Measurements from ENCODE around the gene ZMIZ1.

Gene ZMIZ1

DNA sequence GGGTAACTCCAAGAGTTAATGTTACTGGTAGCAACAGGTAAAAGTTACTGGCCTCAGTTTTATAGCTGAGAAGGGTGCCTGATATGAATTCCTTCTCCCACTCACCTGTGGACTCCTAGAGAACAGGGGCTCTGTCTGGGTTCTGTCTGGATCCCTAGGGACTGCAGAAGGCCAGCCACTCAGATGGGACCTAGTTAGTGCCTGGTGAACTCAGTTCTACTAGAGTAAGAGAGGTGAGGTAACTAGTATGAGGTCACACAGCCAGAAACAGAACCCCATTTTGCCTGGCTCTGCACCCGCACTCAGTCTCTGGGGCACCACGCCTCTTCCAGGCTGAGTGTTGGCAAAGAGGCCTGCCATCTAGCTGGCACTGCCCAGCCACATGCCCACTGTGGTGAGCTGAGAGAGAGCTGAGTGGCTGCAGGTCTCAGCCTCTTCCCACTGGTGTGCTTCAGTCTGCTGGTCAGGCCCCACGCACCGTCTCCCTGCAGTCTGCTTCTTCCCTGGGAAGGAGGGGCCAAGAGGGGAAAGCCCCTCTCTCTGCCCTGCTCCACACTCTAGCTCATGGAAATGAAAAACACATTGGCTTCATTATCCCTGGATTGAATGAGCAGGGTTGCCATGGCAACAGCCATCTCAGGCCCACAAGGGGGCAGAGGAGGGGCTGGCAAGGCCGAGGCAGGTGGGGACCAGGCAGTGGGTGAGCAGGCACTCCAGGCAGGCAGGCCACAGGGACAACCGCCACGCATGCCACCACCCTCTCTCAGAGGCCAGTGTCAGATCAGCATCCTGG, 110.6 kb downstream of the ZMIZ1 start:
- TF ChIP-seq, protein P1, sequence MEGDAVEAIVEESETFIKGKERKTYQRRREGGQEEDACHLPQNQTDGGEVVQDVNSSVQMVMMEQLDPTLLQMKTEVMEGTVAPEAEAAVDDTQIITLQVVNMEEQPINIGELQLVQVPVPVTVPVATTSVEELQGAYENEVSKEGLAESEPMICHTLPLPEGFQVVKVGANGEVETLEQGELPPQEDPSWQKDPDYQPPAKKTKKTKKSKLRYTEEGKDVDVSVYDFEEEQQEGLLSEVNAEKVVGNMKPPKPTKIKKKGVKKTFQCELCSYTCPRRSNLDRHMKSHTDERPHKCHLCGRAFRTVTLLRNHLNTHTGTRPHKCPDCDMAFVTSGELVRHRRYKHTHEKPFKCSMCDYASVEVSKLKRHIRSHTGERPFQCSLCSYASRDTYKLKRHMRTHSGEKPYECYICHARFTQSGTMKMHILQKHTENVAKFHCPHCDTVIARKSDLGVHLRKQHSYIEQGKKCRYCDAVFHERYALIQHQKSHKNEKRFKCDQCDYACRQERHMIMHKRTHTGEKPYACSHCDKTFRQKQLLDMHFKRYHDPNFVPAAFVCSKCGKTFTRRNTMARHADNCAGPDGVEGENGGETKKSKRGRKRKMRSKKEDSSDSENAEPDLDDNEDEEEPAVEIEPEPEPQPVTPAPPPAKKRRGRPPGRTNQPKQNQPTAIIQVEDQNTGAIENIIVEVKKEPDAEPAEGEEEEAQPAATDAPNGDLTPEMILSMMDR (conservative IDR thresholded peaks at IDR 0.05; ENCODE audit: low read depth, low read length): no peak
- Histone ChIP-seq H3K4me1 (ENCODE audit: low read depth, poor library complexity, severe bottlenecking) (no peaks in the 10 kb centered on the region), H3K9ac (no peak overlapping the region), H3K27me3 (ENCODE audit: insufficient read depth, low read depth) (no peaks in the 10 kb centered on the region), H3K4me2 (no peak overlapping the region), H3K27ac (no peak overlapping the region), H3K4me3 (IDR thresholded peaks at IDR 0.05; ENCODE audit: insufficient read depth, low read depth, low read length) (no peak overlapping the region), H3K79me2 (ENCODE audit: insufficient read depth, low read depth) (no peaks in the 10 kb centered on the region), H3K36me3 (ENCODE audit: insufficient read depth) (no peaks in the 10 kb centered on the region), H2AFZ (ENCODE audit: low read depth) (no peak overlapping the region), H4K20me1 (ENCODE audit: insufficient read depth) (no peaks in the 10 kb centered on the region)

GRCh38 chr10:79179957-79180309, 111.2 kb downstream of the ZMIZ1 start:
- H3K4me1 ChIP-seq (ENCODE audit: low read depth, poor library complexity, severe bottlenecking): no peaks in the 10 kb centered on the region
- no peak overlapping the region for H2AFZ ChIP-seq (ENCODE audit: low read depth)
- no peak overlapping the region for H3K4me3 ChIP-seq (IDR thresholded peaks at IDR 0.05; ENCODE audit: insufficient read depth, low read depth, low read length)
- no peak overlapping the region for H3K9ac ChIP-seq
- no peaks in the 10 kb centered on the region for H3K79me2 ChIP-seq (ENCODE audit: insufficient read depth, low read depth)
- H3K36me3 ChIP-seq (ENCODE audit: insufficient read depth): no peaks in the 10 kb centered on the region
- no peak overlapping the region for H3K27ac ChIP-seq
- H3K27me3 ChIP-seq (ENCODE audit: insufficient read depth, low read depth): no peaks in the 10 kb centered on the region
- TF ChIP-seq, protein P1 (conservative IDR thresholded peaks at IDR 0.05; ENCODE audit: low read depth, low read length): no peak
- no peak overlapping the region for H3K4me2 ChIP-seq
- no peaks in the 10 kb centered on the region for H4K20me1 ChIP-seq (ENCODE audit: insufficient read depth)

- Histone ChIP-seq H4K20me1 (ENCODE audit: insufficient read depth) (no peaks in the 10 kb centered on the region), H2AFZ (ENCODE audit: low read depth) (no peak overlapping the region), H3K36me3 (ENCODE audit: insufficient read depth) (no peaks in the 10 kb centered on the region), H3K4me1 (ENCODE audit: low read depth, poor library complexity, severe bottlenecking) (no peaks in the 10 kb centered on the region), H3K4me2 (no peak overlapping the region), H3K27ac (no peak overlapping the region), H3K4me3 (IDR thresholded peaks at IDR 0.05; ENCODE audit: insufficient read depth, low read depth, low read length) (no peak overlapping the region), H3K79me2 (ENCODE audit: insufficient read depth, low read depth) (no peaks in the 10 kb centered on the region), H3K27me3 (ENCODE audit: insufficient read depth, low read depth) (no peaks in the 10 kb centered on the region), H3K9ac (no peak overlapping the region)
- TF ChIP-seq, protein P1 (conservative IDR thresholded peaks at IDR 0.05; ENCODE audit: low read depth, low read length): no peak
Measured at GRCh38 chr10:79180414-79181221, 111.9 kb downstream of the ZMIZ1 start.

- Histone ChIP-seq H4K20me1 (ENCODE audit: insufficient read depth) (no peaks in the 10 kb centered on the region), H3K27me3 (ENCODE audit: insufficient read depth, low read depth) (no peaks in the 10 kb centered on the region), H3K36me3 (ENCODE audit: insufficient read depth) (no peaks in the 10 kb centered on the region), H2AFZ (ENCODE audit: low read depth) (no peak overlapping the region), H3K27ac (no peak overlapping the region), H3K79me2 (ENCODE audit: insufficient read depth, low read depth) (no peaks in the 10 kb centered on the region), H3K4me2 (no peak overlapping the region), H3K4me3 (IDR thresholded peaks at IDR 0.05; ENCODE audit: insufficient read depth, low read depth, low read length) (no peak overlapping the region), H3K9ac (no peak overlapping the region), H3K4me1 (ENCODE audit: low read depth, poor library complexity, severe bottlenecking) (no peaks in the 10 kb centered on the region)
- TF ChIP-seq, protein P1 (conservative IDR thresholded peaks at IDR 0.05; ENCODE audit: low read depth, low read length): no peak
Measured at GRCh38 chr10:79181227-79181626, 112.5 kb downstream of the ZMIZ1 start.

Measured in KMS-11 (cell line).